Measurements from ENCODE around the gene SETD1A. TPM values are rescaled to one million over a fixed set of nuclear protein-coding genes. Genes with fewer than 3 reads are reported as not detected.

SETD1A gene
- total and polyA plus RNA-seq, 2 of the 8 experiments (the other 6 are each of a cell fraction or from before 2014, with no cell fraction given) = 4.8 to 29.0 TPM

DNA sequence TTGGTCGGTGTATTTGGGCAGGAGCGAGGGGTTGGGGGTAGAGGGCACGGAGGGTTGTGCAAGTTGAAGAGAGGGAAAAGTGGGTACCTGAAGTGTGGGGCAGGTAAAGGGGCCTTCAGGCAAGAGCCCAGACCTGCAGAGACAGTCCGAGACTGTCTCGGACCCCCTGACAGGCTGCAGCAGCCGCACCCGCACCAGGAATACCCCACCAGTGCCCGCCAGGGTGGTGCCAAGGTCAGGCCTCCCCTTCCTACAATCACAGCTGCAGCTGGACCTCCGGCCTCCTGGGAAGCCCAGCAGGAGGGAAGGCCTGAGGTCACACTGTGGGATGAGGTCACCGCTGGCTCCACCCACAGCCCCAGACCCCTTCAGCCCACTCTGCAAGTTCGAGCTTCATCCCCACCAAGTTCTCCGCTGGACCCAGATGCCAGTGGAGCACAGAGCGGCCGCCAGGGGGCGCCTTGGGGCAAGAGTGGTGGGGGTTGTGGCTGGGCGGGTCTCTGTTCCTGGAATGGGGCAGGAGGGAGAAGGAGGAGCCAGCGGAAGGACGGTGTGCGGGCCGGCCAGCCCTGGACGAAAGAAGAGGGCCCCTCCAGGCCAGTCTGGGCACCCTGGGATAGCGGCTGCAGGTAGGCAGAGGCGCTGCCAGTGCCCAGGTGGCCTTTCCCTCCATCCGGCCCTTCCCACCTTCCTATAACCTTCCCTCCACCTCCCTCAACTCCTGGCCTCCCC is 27.3 kb downstream of the SETD1A start, which contains the start of gene HSD3B7 (continued):
- TF ChIP-seq CTBP2 (IDR thresholded peaks at IDR 0.05; ENCODE audit: borderline replicate concordance, insufficient read depth, insufficient read length, low read length) (no peak), TAF1 (IDR thresholded peaks at IDR 0.05; ENCODE audit: low read depth, low read length) (0 out of 2 replicates have a peak, but pooled peaks have one; percentile 12), BCL11A (IDR thresholded peaks at IDR 0.05; ENCODE audit: low read depth in 2 of 2, low read length in 2 of 2) (no peak), RFX5 (IDR thresholded peaks at IDR 0.05; ENCODE audit: borderline replicate concordance, low read depth, low read length) (no peak), SP4 (IDR thresholded peaks at IDR 0.05; ENCODE audit: low read length) (peak; percentile 70; the same call in 1 of the 2 replicates), NANOG (IDR thresholded peaks at IDR 0.05; ENCODE audit: insufficient read depth, low read depth, low read length, poor library complexity, severe bottlenecking) (no peak), RAD21 (IDR thresholded peaks at IDR 0.05 in 1 of 2, conservative IDR thresholded peaks at IDR 0.05 in 1 of 2; ENCODE audit: low read depth in 2 of 2, low read length in 2 of 2) (peak; percentile 79 to 84), ATF2 (IDR thresholded peaks at IDR 0.05; ENCODE audit: low read length) (peak; percentile 57; the same call in 1 of the 2 replicates), BRCA1 (IDR thresholded peaks at IDR 0.05; ENCODE audit: low read depth, low read length) (no peak), SP1 (IDR thresholded peaks at IDR 0.05; ENCODE audit: low read depth, low read length) (0 out of 2 replicates have a peak, but pooled peaks have one; percentile 14), TBP (IDR thresholded peaks at IDR 0.05; ENCODE audit: low read depth, low read length) (no peak)
- TF ChIP-seq, protein P1, sequence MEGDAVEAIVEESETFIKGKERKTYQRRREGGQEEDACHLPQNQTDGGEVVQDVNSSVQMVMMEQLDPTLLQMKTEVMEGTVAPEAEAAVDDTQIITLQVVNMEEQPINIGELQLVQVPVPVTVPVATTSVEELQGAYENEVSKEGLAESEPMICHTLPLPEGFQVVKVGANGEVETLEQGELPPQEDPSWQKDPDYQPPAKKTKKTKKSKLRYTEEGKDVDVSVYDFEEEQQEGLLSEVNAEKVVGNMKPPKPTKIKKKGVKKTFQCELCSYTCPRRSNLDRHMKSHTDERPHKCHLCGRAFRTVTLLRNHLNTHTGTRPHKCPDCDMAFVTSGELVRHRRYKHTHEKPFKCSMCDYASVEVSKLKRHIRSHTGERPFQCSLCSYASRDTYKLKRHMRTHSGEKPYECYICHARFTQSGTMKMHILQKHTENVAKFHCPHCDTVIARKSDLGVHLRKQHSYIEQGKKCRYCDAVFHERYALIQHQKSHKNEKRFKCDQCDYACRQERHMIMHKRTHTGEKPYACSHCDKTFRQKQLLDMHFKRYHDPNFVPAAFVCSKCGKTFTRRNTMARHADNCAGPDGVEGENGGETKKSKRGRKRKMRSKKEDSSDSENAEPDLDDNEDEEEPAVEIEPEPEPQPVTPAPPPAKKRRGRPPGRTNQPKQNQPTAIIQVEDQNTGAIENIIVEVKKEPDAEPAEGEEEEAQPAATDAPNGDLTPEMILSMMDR (IDR thresholded peaks at IDR 0.05; ENCODE audit: control extremely low read depth in 1 of 3, insufficient read depth in 1 of 3, low read depth in 1 of 3, low read length in 3 of 3) = peak; percentile 88 to 96 (median 94)

All from H1 (cell line).